HCT116 (cell line): Measurements from ENCODE around the gene SPEF1.

ENCODE experiments used
- CTCF ChIP-seq, 3 experiments: fragments of 200-600 bp in 1 of 3; sonication (generic) in 1 of 3; IDR thresholded peaks in 2 of 3; conservative IDR thresholded peaks in 1 of 3; 2 replicates each; pipeline ENCODE4 v1.5.1; 2012 to 2017; ENCODE audit warnings: low read depth in 2 of 3, low read length in 2 of 3, antibody characterized with exemption in 1 of 3, borderline replicate concordance in 1 of 3, control low read depth in 1 of 3, mild to moderate bottlenecking in 1 of 3, mixed read lengths in 1 of 3, mixed run types in 1 of 3, moderate library complexity in 1 of 3; ENCODE audit not compliant: insufficient read depth in 1 of 3
- EGR1 ChIP-seq: IDR thresholded peaks from 2 replicates; pipeline ENCODE4 v1.6.1; 2012; ENCODE audit warnings: low read depth
- EZH2 ChIP-seq: fragments of 200-600 bp; sonication (generic); IDR thresholded peaks from 2 replicates; pipeline ENCODE4 v1.6.1; 2017; ENCODE audit warnings: antibody characterized with exemption, mixed run types
- EZH2phosphoT487 ChIP-seq: fragments of 200-600 bp; IDR thresholded peaks from 2 replicates; pipeline ENCODE4 v1.6.1; 2018; ENCODE audit warnings: antibody characterized with exemption, borderline replicate concordance
- TCF7L2 ChIP-seq: IDR thresholded peaks from 2 replicates; pipeline ENCODE4 v1.7.0; 2011; ENCODE audit warnings: borderline replicate concordance, inconsistent platforms; ENCODE audit not compliant: insufficient read depth, insufficient read length; ENCODE audit errors: extremely low read depth

GRCh38 chr20:3823881-3824280 lies 42.6 kb upstream of the SPEF1 start:
- TF ChIP-seq EZH2phosphoT487 (no peak), EZH2 (no peak), TCF7L2 (no peak), CTCF (IDR thresholded peaks at IDR 0.05 in 2 of 3, conservative IDR thresholded peaks at IDR 0.05 in 1 of 3; ENCODE audit: borderline replicate concordance in 1 of 3, insufficient read depth in 1 of 3, low read depth in 2 of 3, low read length in 2 of 3) (no peak), EGR1 (no peak)
